Measurements from ENCODE around the gene MYH7B.
A peak's percentile ranks its signal among the peaks of the same experiment; 100 is the strongest.

Gene MYH7B

GRCh38 chr20:34995696-34996095 lies 40.0 kb downstream of the MYH7B start:
- TF ChIP-seq CTCF (conservative IDR thresholded peaks at IDR 0.05; ENCODE audit: low read depth, low read length), result no peak
- no peak for DNase-seq (ENCODE audit: low read depth)
- no peak overlapping the region for H3K4me3 ChIP-seq (ENCODE audit: low read depth, low read length)

- no peak for DNase-seq (ENCODE audit: low read depth)
Observed at GRCh38 chr20:34996243-34997028, 40.8 kb downstream of the MYH7B start.

GRCh38 chr20:34997131-34997561 lies 41.5 kb downstream of the MYH7B start:
- DNase-seq (ENCODE audit: low read depth), result peak; percentile 46
- no peak overlapping the region for H3K4me3 ChIP-seq (ENCODE audit: low read depth, low read length)
- no peak for TF ChIP-seq CTCF (conservative IDR thresholded peaks at IDR 0.05; ENCODE audit: low read depth, low read length)

More at GRCh38 chr20:34996243-34997028, 40.8 kb downstream of the MYH7B start:
- no peak overlapping the region for H3K4me3 ChIP-seq (ENCODE audit: low read depth, low read length)
- TF ChIP-seq CTCF (conservative IDR thresholded peaks at IDR 0.05; ENCODE audit: low read depth, low read length), result no peak

- no peak for TF ChIP-seq CTCF (conservative IDR thresholded peaks at IDR 0.05; ENCODE audit: low read depth, low read length)
- DNase-seq (ENCODE audit: low read depth), result no peak
- no peak overlapping the region for H3K4me3 ChIP-seq (ENCODE audit: low read depth, low read length)
Observed at GRCh38 chr20:34997774-34998173, 42.1 kb downstream of the MYH7B start.

GRCh38 chr20:34998331-34998950 lies 42.8 kb downstream of the MYH7B start:
- no peak overlapping the region for H3K4me3 ChIP-seq (ENCODE audit: low read depth, low read length)
- no peak for DNase-seq (ENCODE audit: low read depth)
- TF ChIP-seq CTCF (conservative IDR thresholded peaks at IDR 0.05; ENCODE audit: low read depth, low read length), result no peak

- no peak overlapping the region for H3K4me3 ChIP-seq (ENCODE audit: low read depth, low read length)
- no peak for TF ChIP-seq CTCF (conservative IDR thresholded peaks at IDR 0.05; ENCODE audit: low read depth, low read length)
- no peak for DNase-seq (ENCODE audit: low read depth)
Observed at GRCh38 chr20:34999021-34999451, 43.4 kb downstream of the MYH7B start.
